ENCODE results near the gene TRIO. TPM values are rescaled to one million over a fixed set of nuclear protein-coding genes. Genes with fewer than 3 reads are reported as not detected.
A peak's percentile ranks its signal among the peaks of the same experiment; 100 is the strongest.

Gene TRIO
- total RNA-seq, 3 donors from 2014 or later, result 4.6 to 6.6 (median 5.7) TPM

DNA sequence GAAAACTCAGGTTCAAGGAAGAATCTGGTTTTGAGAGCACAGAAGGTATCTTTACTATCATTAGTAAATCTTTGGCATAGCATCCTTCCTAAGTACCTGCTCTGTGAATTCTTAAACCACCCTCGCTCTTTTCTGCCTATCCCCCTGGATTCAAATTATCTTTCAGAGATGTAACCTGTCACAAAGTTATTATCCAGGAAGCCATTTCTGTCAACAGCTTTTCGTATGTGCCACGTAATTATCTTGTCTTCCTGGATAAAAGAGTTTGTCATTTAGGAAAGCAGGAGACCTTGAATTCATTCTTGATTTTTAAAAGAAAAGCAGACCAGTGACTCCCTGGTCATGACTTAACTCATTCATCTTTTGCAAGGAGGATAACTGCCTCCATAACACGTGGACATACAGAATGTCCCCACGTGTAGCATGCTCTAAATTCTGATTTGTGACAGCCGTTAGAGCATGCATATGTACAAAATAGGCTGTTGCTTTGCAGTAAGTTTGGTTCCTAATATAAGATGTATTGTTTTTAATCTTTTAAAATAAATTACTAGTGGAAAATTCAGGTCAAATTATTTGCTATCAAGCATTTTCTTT lies 189.0 kb downstream of the TRIO start:
- Mint-ChIP-seq H3K36me3 (ENCODE audit: insufficient read depth) (no peaks in the 10 kb centered on the region), H3K9me3 (no peaks in the 10 kb centered on the region), H3K4me3 (no peak overlapping the region), H3K4me1 (ENCODE audit: low read depth) (peaks cover 10% of the 10 kb centered on the region), H3K27me3 (ENCODE audit: low read depth) (peaks cover 8% of the 10 kb centered on the region)
- ATAC-seq (no peak), DNase-seq (no peak)

- H3K36me3 Mint-ChIP-seq (ENCODE audit: insufficient read depth), result no peaks in the 10 kb centered on the region
- H3K9me3 Mint-ChIP-seq, result no peaks in the 10 kb centered on the region
- ATAC-seq, result no peak
- H3K27me3 Mint-ChIP-seq (ENCODE audit: low read depth), result peaks cover 8% of the 10 kb centered on the region
- H3K4me3 Mint-ChIP-seq, result no peak overlapping the region
- DNase-seq, result no peak
- peaks cover 10% of the 10 kb centered on the region for H3K4me1 Mint-ChIP-seq (ENCODE audit: low read depth)
Measured at GRCh38 chr5:14332746-14333145, 189.6 kb downstream of the TRIO start.

GRCh38 chr5:14337593-14337992 lies 194.5 kb downstream of the TRIO start:
- no peak for DNase-seq
- Mint-ChIP-seq H3K4me3 (no peak overlapping the region), H3K9me3 (no peaks in the 10 kb centered on the region), H3K36me3 (ENCODE audit: insufficient read depth) (no peaks in the 10 kb centered on the region), H3K4me1 (ENCODE audit: low read depth) (no peaks in the 10 kb centered on the region), H3K27me3 (ENCODE audit: low read depth) (peaks cover 8% of the 10 kb centered on the region)
- ATAC-seq, result no peak

DNA sequence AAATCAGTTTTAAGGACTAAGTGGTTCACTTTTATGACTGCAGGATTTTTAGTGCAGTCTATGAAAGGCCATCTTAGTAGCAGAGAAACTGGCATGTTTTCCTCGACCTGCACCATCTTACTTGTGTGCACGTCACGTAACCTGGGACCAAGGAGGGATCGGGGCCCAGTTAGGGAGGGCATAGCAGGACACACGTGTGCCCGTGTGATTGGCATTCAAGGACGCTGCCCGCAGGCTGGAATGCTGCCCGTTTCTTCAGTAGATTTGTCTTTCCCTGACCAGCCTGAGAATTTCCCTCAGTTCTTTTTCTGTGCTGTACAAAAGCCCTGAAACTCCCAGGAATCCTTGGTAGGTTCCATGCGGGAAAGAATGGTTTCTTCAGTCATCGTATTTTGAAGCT lies 196.3 kb downstream of the TRIO start:
- ATAC-seq, result no peak
- no peaks in the 10 kb centered on the region for H3K9me3 Mint-ChIP-seq
- no peaks in the 10 kb centered on the region for H3K4me1 Mint-ChIP-seq (ENCODE audit: low read depth)
- DNase-seq, result no peak
- H3K27me3 Mint-ChIP-seq (ENCODE audit: low read depth), result peaks cover 13% of the 10 kb centered on the region
- H3K4me3 Mint-ChIP-seq, result no peak overlapping the region
- H3K36me3 Mint-ChIP-seq (ENCODE audit: insufficient read depth), result no peaks in the 10 kb centered on the region

DNA sequence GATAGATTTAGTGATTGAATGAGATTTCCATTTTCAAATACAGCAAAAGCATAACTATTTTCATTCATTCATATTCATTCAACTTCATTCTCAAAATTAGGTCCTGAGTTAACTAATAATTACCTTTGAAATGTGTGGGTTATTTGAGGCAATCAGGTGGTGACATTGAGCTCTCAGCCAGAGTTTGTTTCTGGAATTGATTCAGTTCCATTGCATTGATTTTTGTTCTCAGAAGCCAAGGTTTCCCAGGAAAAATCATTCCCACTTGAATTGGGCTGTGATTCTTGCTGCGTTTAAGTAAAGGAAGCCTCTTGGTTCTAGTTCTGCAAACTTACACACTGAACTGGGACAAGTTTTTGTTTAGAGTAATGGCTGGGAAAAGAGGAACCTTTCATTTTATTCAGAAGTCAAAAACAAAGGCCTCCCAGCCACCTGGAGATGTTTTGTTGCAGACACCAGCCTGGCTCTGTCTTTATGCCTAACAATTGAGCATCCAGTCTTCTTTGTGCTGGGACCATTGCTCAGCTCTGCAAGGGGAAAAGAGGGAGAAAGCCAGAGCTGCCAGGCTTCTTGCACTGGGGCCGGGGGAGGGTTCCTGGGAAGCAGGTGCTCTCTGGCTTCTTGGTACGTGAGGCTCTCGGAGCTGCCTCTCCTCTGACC lies 198.6 kb downstream of the TRIO start:
- no peaks in the 10 kb centered on the region for H3K4me1 Mint-ChIP-seq (ENCODE audit: low read depth)
- no peaks in the 10 kb centered on the region for H3K36me3 Mint-ChIP-seq (ENCODE audit: insufficient read depth)
- H3K27me3 Mint-ChIP-seq (ENCODE audit: low read depth), result peaks cover 15% of the 10 kb centered on the region
- ATAC-seq, result no peak
- DNase-seq, result no peak
- H3K9me3 Mint-ChIP-seq, result no peaks in the 10 kb centered on the region
- no peak overlapping the region for H3K4me3 Mint-ChIP-seq

GRCh38 chr5:14342306-14342705 lies 199.2 kb downstream of the TRIO start:
- DNase-seq, result no peak

DNA sequence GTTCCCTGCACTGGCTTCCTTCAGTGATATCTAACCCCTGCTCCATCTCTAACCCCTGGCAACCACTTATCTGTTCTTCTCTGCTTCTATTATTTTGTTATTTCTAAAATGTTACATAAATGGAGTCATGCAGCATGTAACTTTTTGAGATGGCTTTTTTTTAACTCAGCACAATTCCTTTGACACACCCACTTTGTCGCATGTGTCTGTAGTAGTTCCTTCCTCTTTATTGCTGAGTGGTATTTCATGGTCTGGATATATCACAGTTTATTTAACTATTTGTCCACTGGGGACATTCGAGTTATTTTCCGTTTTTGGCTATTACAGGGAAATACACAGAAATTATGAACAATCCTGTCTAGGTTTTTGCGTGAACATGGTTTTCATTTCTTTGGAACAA lies 200.2 kb downstream of the TRIO start:
- no peaks in the 10 kb centered on the region for H3K4me1 Mint-ChIP-seq (ENCODE audit: low read depth)
- ATAC-seq (no peak), DNase-seq (no peak)
- H3K36me3 Mint-ChIP-seq (ENCODE audit: insufficient read depth), result no peaks in the 10 kb centered on the region
- H3K27me3 Mint-ChIP-seq (ENCODE audit: low read depth), result peaks cover 15% of the 10 kb centered on the region
- no peak overlapping the region for H3K4me3 Mint-ChIP-seq
- no peaks in the 10 kb centered on the region for H3K9me3 Mint-ChIP-seq

More at GRCh38 chr5:14342306-14342705, 199.2 kb downstream of the TRIO start:
- no peak for ATAC-seq
- Mint-ChIP-seq H3K9me3 (no peaks in the 10 kb centered on the region), H3K36me3 (ENCODE audit: insufficient read depth) (no peaks in the 10 kb centered on the region), H3K27me3 (ENCODE audit: low read depth) (peaks cover 15% of the 10 kb centered on the region), H3K4me1 (ENCODE audit: low read depth) (no peaks in the 10 kb centered on the region), H3K4me3 (no peak overlapping the region)

GRCh38 chr5:14347522-14347921 lies 204.4 kb downstream of the TRIO start:
- ATAC-seq (no peak), DNase-seq (no peak)
- Mint-ChIP-seq H3K4me3 (no peak overlapping the region), H3K9me3 (peaks cover 6% of the 10 kb centered on the region), H3K27me3 (ENCODE audit: low read depth) (peaks cover 20% of the 10 kb centered on the region), H3K4me1 (ENCODE audit: low read depth) (no peaks in the 10 kb centered on the region), H3K36me3 (ENCODE audit: insufficient read depth) (no peaks in the 10 kb centered on the region)

GRCh38 chr5:14348142-14348541 lies 205.0 kb downstream of the TRIO start:
- Mint-ChIP-seq H3K4me1 (ENCODE audit: low read depth) (no peaks in the 10 kb centered on the region), H3K9me3 (peaks cover 6% of the 10 kb centered on the region), H3K4me3 (no peak overlapping the region), H3K27me3 (ENCODE audit: low read depth) (peaks cover 19% of the 10 kb centered on the region), H3K36me3 (ENCODE audit: insufficient read depth) (no peaks in the 10 kb centered on the region)
- no peak for DNase-seq
- ATAC-seq, result no peak

DNA sequence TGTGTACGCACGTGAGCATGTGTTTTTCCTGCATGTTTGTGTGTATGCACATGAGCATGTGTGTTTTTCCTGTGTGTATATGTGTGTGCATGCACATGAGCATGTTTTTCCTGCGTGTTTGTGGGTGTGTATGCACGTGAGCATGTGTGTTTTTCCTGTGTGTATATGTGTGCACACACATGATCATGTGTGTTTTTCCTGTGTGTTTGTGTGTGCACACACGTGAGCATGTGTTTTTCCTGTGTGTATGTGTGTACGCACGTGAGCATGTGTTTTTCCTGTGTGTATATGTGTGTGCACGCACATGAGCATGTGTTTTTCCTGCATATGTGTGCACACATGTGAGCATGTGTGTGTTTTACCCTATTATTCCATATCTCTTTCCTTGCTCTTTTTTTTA lies 205.9 kb downstream of the TRIO start:
- H3K36me3 Mint-ChIP-seq (ENCODE audit: insufficient read depth), result no peaks in the 10 kb centered on the region
- H3K27me3 Mint-ChIP-seq (ENCODE audit: low read depth), result peaks cover 12% of the 10 kb centered on the region
- no peaks in the 10 kb centered on the region for H3K4me1 Mint-ChIP-seq (ENCODE audit: low read depth)
- H3K4me3 Mint-ChIP-seq, result no peak overlapping the region
- peaks cover 6% of the 10 kb centered on the region for H3K9me3 Mint-ChIP-seq
- DNase-seq (no peak), ATAC-seq (no peak)

- H3K9me3 Mint-ChIP-seq, result peaks cover 6% of the 10 kb centered on the region
Measured at GRCh38 chr5:14351086-14351661, 208.0 kb downstream of the TRIO start.

GRCh38 chr5:14351845-14352712 lies 208.9 kb downstream of the TRIO start:
- ATAC-seq, result peak; percentile 83 to 92
- Mint-ChIP-seq H3K4me1 (ENCODE audit: low read depth) (no peaks in the 10 kb centered on the region), H3K4me3 (no peak overlapping the region), H3K27me3 (ENCODE audit: low read depth) (peaks cover 5% of the 10 kb centered on the region), H3K9me3 (peaks cover 6% of the 10 kb centered on the region), H3K36me3 (ENCODE audit: insufficient read depth) (no peaks in the 10 kb centered on the region)
- peak; percentile 48 for DNase-seq

More at GRCh38 chr5:14351086-14351661, 208.0 kb downstream of the TRIO start:
- ATAC-seq (no peak), DNase-seq (no peak)
- Mint-ChIP-seq H3K36me3 (ENCODE audit: insufficient read depth) (no peaks in the 10 kb centered on the region), H3K4me3 (no peak overlapping the region), H3K27me3 (ENCODE audit: low read depth) (peaks cover 9% of the 10 kb centered on the region), H3K4me1 (ENCODE audit: low read depth) (no peaks in the 10 kb centered on the region)

DNA sequence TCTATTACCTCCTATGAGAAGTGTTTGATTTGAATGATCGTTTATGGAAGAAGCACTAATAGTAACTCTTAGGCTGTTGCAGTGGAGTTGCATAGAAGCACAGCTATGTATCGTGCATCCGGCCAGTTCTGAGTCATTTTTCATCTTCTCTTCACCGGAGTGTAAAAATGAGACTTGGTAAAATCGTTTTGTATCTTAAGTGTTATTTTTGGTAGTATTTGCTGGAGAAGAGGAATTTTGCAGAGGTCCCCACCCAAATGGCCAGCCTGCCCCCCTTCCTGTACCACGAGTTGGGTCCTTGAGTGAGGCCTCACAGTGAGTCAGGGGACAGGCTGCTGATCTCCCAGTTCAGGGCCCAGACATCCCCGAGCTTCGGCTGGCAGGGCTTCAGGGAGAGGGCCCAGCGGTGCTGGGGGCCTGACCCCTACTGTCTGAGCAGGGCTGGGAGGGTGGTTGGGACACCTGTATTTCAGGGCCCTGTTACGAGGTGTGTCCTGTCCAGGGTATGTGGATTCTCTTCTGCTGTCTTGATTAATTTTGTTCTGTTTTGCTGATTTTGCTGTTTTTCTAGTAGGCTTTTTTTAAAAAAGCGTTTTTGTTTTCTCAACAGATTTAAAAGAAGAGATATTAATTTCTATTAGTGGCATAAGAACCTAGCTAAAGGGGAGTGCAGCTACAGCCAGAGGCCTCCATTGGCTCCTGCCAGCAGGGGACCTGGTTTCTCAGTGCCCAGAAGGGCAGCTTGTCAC lies 210.8 kb downstream of the TRIO start:
- H3K9me3 Mint-ChIP-seq, result peaks cover 5% of the 10 kb centered on the region
- DNase-seq, result no peak
- peaks cover 5% of the 10 kb centered on the region for H3K27me3 Mint-ChIP-seq (ENCODE audit: low read depth)
- H3K4me3 Mint-ChIP-seq, result no peak overlapping the region
- no peaks in the 10 kb centered on the region for H3K4me1 Mint-ChIP-seq (ENCODE audit: low read depth)
- no peaks in the 10 kb centered on the region for H3K36me3 Mint-ChIP-seq (ENCODE audit: insufficient read depth)
- ATAC-seq, result no peak

GRCh38 chr5:14355391-14355790 lies 212.2 kb downstream of the TRIO start:
- H3K27me3 Mint-ChIP-seq (ENCODE audit: low read depth), result peaks cover 5% of the 10 kb centered on the region
- H3K36me3 Mint-ChIP-seq (ENCODE audit: insufficient read depth), result no peaks in the 10 kb centered on the region
- no peak overlapping the region for H3K4me3 Mint-ChIP-seq
- DNase-seq (no peak), ATAC-seq (no peak)
- no peaks in the 10 kb centered on the region for H3K9me3 Mint-ChIP-seq
- H3K4me1 Mint-ChIP-seq (ENCODE audit: low read depth), result no peaks in the 10 kb centered on the region

Data from activated T-cell treated with anti-CD3 and anti-CD28 coated beads, Interleukin-2, amount 50 U/mL, for 4 hours (primary cell).